Liver (tissue), 3 donors: Measurements from ENCODE around the gene NDUFAF2.

Experiments
- EGR1 ChIP-seq, 2 donors: IDR thresholded peaks; 2 replicates each; pipeline ENCODE4 v1.6.1; 2016 to 2018; ENCODE audit warnings: antibody characterized with exemption in 2 of 2, low read depth in 2 of 2
- FOXA2 ChIP-seq: IDR thresholded peaks from 2 replicates; pipeline ENCODE4 v1.6.1; 2016; ENCODE audit warnings: antibody characterized with exemption
- GABPA ChIP-seq, 2 donors: IDR thresholded peaks in 1 of 2; conservative IDR thresholded peaks in 1 of 2; 2 replicates each; pipeline ENCODE4 v1.6.1; 2016; ENCODE audit warnings: antibody characterized with exemption in 2 of 2, mild to moderate bottlenecking in 1 of 2, moderate library complexity in 1 of 2
- JUND ChIP-seq, 2 donors: IDR thresholded peaks; 2 replicates each; pipeline ENCODE4 v1.6.1; 2016; ENCODE audit warnings: antibody characterized with exemption in 2 of 2
- RAD21 ChIP-seq, 2 donors: IDR thresholded peaks; 2 replicates each; pipeline ENCODE4 v1.6.1; 2016; ENCODE audit warnings: antibody characterized with exemption in 2 of 2, mild to moderate bottlenecking in 2 of 2
- RXRA ChIP-seq, 2 donors: IDR thresholded peaks; 2 replicates each; pipeline ENCODE4 v1.6.1; 2017 to 2018; ENCODE audit warnings: antibody characterized with exemption in 2 of 2, mild to moderate bottlenecking in 1 of 2
- SP1 ChIP-seq: IDR thresholded peaks from 2 replicates; pipeline ENCODE4 v1.6.1; 2018; ENCODE audit warnings: antibody characterized with exemption, mild to moderate bottlenecking
- TAF1 ChIP-seq: conservative IDR thresholded peaks from 2 replicates; pipeline ENCODE4 v1.6.1; 2016; ENCODE audit warnings: antibody characterized with exemption, mild to moderate bottlenecking
- YY1 ChIP-seq: IDR thresholded peaks from 2 replicates; pipeline ENCODE4 v1.6.1; 2016; ENCODE audit warnings: antibody characterized with exemption, mild to moderate bottlenecking
- TF ChIP-seq, protein P1 (sequence below): fragments of 150-350 bp; IDR thresholded peaks from 2 replicates; pipeline ENCODE4 v1.5.1; 2017; ENCODE audit warnings: improper control_type of control experiment, low read depth, low read length; ENCODE audit not compliant: missing input control
- TF ChIP-seq, protein P2 (sequence below): IDR thresholded peaks from 2 replicates; pipeline ENCODE4 v1.6.1; 2016; ENCODE audit warnings: antibody characterized with exemption, mild to moderate bottlenecking
- TF ChIP-seq, protein P3 (sequence below): IDR thresholded peaks from 2 replicates; pipeline ENCODE4 v1.6.1; 2016; ENCODE audit warnings: antibody characterized with exemption
- donor health status: healthy.
- donor health status: healthy.

DNA sequence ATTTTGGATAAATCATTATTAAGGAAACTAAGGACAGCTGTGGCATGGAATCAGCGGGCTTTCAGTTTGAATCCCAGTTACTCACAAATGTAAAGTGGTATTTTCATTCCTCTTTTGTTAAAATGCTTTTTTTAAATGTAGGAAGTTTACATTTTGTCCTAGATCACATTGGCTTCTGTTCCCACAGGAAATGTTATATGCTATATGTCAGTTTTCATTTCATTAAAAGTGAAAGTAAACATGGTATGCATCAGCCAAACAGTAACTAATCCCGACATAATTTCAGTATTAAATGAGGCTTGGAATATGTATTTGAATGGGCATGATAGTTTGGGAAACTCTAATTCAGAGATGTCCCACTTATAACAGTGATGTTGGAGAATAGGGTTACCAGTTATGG, 235.9 kb downstream of the NDUFAF2 start:
- TF ChIP-seq, protein P1, sequence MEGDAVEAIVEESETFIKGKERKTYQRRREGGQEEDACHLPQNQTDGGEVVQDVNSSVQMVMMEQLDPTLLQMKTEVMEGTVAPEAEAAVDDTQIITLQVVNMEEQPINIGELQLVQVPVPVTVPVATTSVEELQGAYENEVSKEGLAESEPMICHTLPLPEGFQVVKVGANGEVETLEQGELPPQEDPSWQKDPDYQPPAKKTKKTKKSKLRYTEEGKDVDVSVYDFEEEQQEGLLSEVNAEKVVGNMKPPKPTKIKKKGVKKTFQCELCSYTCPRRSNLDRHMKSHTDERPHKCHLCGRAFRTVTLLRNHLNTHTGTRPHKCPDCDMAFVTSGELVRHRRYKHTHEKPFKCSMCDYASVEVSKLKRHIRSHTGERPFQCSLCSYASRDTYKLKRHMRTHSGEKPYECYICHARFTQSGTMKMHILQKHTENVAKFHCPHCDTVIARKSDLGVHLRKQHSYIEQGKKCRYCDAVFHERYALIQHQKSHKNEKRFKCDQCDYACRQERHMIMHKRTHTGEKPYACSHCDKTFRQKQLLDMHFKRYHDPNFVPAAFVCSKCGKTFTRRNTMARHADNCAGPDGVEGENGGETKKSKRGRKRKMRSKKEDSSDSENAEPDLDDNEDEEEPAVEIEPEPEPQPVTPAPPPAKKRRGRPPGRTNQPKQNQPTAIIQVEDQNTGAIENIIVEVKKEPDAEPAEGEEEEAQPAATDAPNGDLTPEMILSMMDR = no peak
- TF ChIP-seq RAD21 (IDR thresholded peaks at IDR 0.05) (no peak), YY1 (no peak), RXRA (IDR thresholded peaks at IDR 0.05) (no peak), JUND (IDR thresholded peaks at IDR 0.05) (no peak), EGR1 (IDR thresholded peaks at IDR 0.05; ENCODE audit: low read depth in 2 of 2) (no peak), FOXA2 (no peak), SP1 (no peak), GABPA (IDR thresholded peaks at IDR 0.05 in 1 of 2, conservative IDR thresholded peaks at IDR 0.05 in 1 of 2) (no peak), TAF1 (no peak)
- TF ChIP-seq, protein P2, sequence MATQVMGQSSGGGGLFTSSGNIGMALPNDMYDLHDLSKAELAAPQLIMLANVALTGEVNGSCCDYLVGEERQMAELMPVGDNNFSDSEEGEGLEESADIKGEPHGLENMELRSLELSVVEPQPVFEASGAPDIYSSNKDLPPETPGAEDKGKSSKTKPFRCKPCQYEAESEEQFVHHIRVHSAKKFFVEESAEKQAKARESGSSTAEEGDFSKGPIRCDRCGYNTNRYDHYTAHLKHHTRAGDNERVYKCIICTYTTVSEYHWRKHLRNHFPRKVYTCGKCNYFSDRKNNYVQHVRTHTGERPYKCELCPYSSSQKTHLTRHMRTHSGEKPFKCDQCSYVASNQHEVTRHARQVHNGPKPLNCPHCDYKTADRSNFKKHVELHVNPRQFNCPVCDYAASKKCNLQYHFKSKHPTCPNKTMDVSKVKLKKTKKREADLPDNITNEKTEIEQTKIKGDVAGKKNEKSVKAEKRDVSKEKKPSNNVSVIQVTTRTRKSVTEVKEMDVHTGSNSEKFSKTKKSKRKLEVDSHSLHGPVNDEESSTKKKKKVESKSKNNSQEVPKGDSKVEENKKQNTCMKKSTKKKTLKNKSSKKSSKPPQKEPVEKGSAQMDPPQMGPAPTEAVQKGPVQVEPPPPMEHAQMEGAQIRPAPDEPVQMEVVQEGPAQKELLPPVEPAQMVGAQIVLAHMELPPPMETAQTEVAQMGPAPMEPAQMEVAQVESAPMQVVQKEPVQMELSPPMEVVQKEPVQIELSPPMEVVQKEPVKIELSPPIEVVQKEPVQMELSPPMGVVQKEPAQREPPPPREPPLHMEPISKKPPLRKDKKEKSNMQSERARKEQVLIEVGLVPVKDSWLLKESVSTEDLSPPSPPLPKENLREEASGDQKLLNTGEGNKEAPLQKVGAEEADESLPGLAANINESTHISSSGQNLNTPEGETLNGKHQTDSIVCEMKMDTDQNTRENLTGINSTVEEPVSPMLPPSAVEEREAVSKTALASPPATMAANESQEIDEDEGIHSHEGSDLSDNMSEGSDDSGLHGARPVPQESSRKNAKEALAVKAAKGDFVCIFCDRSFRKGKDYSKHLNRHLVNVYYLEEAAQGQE = no peak
- TF ChIP-seq, protein P3, sequence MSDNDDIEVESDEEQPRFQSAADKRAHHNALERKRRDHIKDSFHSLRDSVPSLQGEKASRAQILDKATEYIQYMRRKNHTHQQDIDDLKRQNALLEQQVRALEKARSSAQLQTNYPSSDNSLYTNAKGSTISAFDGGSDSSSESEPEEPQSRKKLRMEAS = no peak
